ENCODE results near the gene MCTP1.

- TF ChIP-seq, protein P1, sequence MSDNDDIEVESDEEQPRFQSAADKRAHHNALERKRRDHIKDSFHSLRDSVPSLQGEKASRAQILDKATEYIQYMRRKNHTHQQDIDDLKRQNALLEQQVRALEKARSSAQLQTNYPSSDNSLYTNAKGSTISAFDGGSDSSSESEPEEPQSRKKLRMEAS (IDR thresholded peaks at IDR 0.05) = no peak
- no peak for TF ChIP-seq TCF12 (IDR thresholded peaks at IDR 0.05; ENCODE audit: low read depth)
- TF ChIP-seq USF1 (IDR thresholded peaks at IDR 0.05) = no peak
- no peak for TF ChIP-seq RAD21 (IDR thresholded peaks at IDR 0.05; ENCODE audit: low read depth)
- TF ChIP-seq CREB1 (IDR thresholded peaks at IDR 0.05; ENCODE audit: low read depth) = no peak
- TF ChIP-seq, protein P2, sequence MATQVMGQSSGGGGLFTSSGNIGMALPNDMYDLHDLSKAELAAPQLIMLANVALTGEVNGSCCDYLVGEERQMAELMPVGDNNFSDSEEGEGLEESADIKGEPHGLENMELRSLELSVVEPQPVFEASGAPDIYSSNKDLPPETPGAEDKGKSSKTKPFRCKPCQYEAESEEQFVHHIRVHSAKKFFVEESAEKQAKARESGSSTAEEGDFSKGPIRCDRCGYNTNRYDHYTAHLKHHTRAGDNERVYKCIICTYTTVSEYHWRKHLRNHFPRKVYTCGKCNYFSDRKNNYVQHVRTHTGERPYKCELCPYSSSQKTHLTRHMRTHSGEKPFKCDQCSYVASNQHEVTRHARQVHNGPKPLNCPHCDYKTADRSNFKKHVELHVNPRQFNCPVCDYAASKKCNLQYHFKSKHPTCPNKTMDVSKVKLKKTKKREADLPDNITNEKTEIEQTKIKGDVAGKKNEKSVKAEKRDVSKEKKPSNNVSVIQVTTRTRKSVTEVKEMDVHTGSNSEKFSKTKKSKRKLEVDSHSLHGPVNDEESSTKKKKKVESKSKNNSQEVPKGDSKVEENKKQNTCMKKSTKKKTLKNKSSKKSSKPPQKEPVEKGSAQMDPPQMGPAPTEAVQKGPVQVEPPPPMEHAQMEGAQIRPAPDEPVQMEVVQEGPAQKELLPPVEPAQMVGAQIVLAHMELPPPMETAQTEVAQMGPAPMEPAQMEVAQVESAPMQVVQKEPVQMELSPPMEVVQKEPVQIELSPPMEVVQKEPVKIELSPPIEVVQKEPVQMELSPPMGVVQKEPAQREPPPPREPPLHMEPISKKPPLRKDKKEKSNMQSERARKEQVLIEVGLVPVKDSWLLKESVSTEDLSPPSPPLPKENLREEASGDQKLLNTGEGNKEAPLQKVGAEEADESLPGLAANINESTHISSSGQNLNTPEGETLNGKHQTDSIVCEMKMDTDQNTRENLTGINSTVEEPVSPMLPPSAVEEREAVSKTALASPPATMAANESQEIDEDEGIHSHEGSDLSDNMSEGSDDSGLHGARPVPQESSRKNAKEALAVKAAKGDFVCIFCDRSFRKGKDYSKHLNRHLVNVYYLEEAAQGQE (IDR thresholded peaks at IDR 0.05; ENCODE audit: low read depth) = no peak
- no peak for TF ChIP-seq FOXM1 (IDR thresholded peaks at IDR 0.05; ENCODE audit: borderline replicate concordance, low read depth)
- no peak for TF ChIP-seq EGR1 (IDR thresholded peaks at IDR 0.05)
- no peak for TF ChIP-seq TEAD4 (IDR thresholded peaks at IDR 0.05)
- no peak for TF ChIP-seq TAF1 (IDR thresholded peaks at IDR 0.05; ENCODE audit: low read depth)
- TF ChIP-seq CEBPB (IDR thresholded peaks at IDR 0.05) = no peak
- TF ChIP-seq ZBTB7A (IDR thresholded peaks at IDR 0.05; ENCODE audit: low read depth) = no peak
- TF ChIP-seq EP300 (IDR thresholded peaks at IDR 0.05; ENCODE audit: borderline replicate concordance) = no peak
- no peak for TF ChIP-seq YY1 (IDR thresholded peaks at IDR 0.05; ENCODE audit: low read depth)
These were observed 63.7 kb downstream of the MCTP1 start for GRCh38 chr5:95221234-95221633.
